PC-9 (cell line): ENCODE measurements around the gene RAD9A.

Source experiments
- CTCF ChIP-seq: fragments of 200-600 bp; sonication (generic); conservative IDR thresholded peaks from 2 replicates; pipeline ENCODE4 v1.6.1; 2017; ENCODE audit warnings: mixed run types, antibody characterized with exemption, mild to moderate bottlenecking, moderate library complexity
- EZH2 ChIP-seq: fragments of 200-600 bp; sonication (generic); IDR thresholded peaks from 2 replicates; pipeline ENCODE4 v1.8.0; 2017; ENCODE audit warnings: antibody characterized with exemption, low read depth

DNA sequence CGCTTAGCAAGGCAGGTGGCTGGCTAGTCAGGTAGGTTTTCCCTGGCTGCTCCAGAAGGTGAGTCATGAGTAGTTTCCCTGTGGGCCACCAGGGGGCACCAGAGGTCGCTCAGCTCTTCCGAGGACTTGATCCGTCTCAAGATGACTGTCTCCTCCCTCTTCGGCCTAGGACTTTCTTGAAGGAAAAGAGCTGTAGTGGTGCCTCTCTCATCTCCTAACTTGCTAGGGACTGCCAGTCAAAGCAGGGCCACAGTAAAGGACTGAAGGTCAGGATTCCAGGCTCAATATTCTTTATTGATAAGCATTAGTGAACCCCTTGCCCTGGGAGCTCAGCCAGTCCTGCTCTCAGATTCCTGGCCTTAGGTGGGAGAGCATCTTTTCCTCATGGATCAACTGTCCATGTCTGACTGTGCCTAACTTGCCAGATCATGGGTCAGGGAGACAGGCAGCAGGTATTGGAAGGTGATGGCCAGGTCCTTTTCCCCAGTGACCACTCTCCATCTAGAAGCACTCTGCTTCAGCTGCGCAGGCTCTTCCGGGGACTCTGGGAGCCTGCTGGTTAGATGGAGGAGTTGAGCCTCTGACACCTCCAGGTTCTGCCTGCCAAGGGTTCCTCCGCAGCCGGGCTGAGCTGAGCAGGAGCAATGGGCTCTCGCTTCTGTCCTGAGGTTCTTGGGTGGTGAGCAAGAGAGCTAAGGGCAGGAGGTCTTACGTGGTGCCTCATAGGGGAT lies 40.3 kb upstream of the RAD9A start:
- TF ChIP-seq CTCF (peak; percentile 96), EZH2 (no peak)
